GM21381 (cell line): ENCODE measurements around the gene SRPRB.

Source experiments
- ATAC-seq: cut with Tn5 transposase; IDR thresholded peaks from one replicate; pipeline ENCODE4 v1.9.1; 2021; ENCODE audit warnings: mild to moderate bottlenecking, moderate library complexity; ENCODE audit not compliant: unreplicated experiment

SRPRB gene

GRCh38 chr3:133840055-133840737 is 34.6 kb downstream of the SRPRB start:
- no peak for ATAC-seq

GRCh38 chr3:133840767-133841166 is 35.2 kb downstream of the SRPRB start:
- no peak for ATAC-seq

GRCh38 chr3:133841196-133841595 is 35.6 kb downstream of the SRPRB start:
- no peak for ATAC-seq

GRCh38 chr3:133842158-133842557 is 36.5 kb downstream of the SRPRB start:
- no peak for ATAC-seq

GRCh38 chr3:133843634-133844033 is 38.0 kb downstream of the SRPRB start:
- no peak for ATAC-seq

- no peak for ATAC-seq
Measured at GRCh38 chr3:133845127-133845526, 39.5 kb downstream of the SRPRB start.

GRCh38 chr3:133849346-133849745 is 43.7 kb downstream of the SRPRB start:
- no peak for ATAC-seq

- no peak for ATAC-seq
Measured at GRCh38 chr3:133850034-133850433, 44.4 kb downstream of the SRPRB start.

- ATAC-seq = peak; percentile 60
Measured at GRCh38 chr3:133851266-133851906, 45.8 kb downstream of the SRPRB start.

- ATAC-seq = no peak
Measured at GRCh38 chr3:133851931-133852330, 46.3 kb downstream of the SRPRB start.

- no peak for ATAC-seq
Measured at GRCh38 chr3:133853063-133853924, 47.7 kb downstream of the SRPRB start.

- no peak for ATAC-seq
Measured at GRCh38 chr3:133853925-133854227, 48.3 kb downstream of the SRPRB start.

GRCh38 chr3:133854264-133855001 is 48.8 kb downstream of the SRPRB start:
- no peak for ATAC-seq

GRCh38 chr3:133855002-133855370 is 49.4 kb downstream of the SRPRB start:
- ATAC-seq = no peak

- no peak for ATAC-seq
Measured at GRCh38 chr3:133855772-133856171, 50.2 kb downstream of the SRPRB start.

- no peak for ATAC-seq
Measured at GRCh38 chr3:133856316-133856715, 50.7 kb downstream of the SRPRB start.

GRCh38 chr3:133857767-133858166 is 52.2 kb downstream of the SRPRB start:
- ATAC-seq = no peak

- no peak for ATAC-seq
Measured at GRCh38 chr3:133859381-133860234, 54.0 kb downstream of the SRPRB start.

- ATAC-seq = no peak
Measured at GRCh38 chr3:133860519-133860918, 54.9 kb downstream of the SRPRB start.

- no peak for ATAC-seq
Measured at GRCh38 chr3:133862161-133862560, 56.5 kb downstream of the SRPRB start.
